ENCODE results near the gene NLE1. TPM values are rescaled to one million over a fixed set of nuclear protein-coding genes. Genes with fewer than 3 reads are reported as not detected.

Gene NLE1
- total RNA-seq, 2 experiments from 2014 or later: 30.3 to 34.1 TPM

- intact Hi-C loops (cut with micrococcal nuclease; ENCODE audit: unreplicated experiment): no loop called here
- BruUV-seq (replicated peaks): no TSS peak
- Histone ChIP-seq H3K36me3 (ENCODE audit: insufficient read depth, low read length) (no peaks in the 10 kb centered on the region), H3K4me1 (ENCODE audit: insufficient read depth, low read length, poor library complexity, severe bottlenecking) (no peaks in the 10 kb centered on the region), H4K20me1 (ENCODE audit: insufficient read depth, low read length) (no peaks in the 10 kb centered on the region), H3K9me2 (ENCODE audit: insufficient read depth, low read length) (no peaks in the 10 kb centered on the region), H3K4me2 (ENCODE audit: low read length) (no peak overlapping the region), H3K27ac (ENCODE audit: low read depth, low read length, poor library complexity, severe bottlenecking) (no peak overlapping the region), H2AFZ (ENCODE audit: low read length) (no peak overlapping the region), H3K79me2 (ENCODE audit: insufficient read depth, low read depth, low read length) (no peaks in the 10 kb centered on the region), H3K9me3 (ENCODE audit: low read length) (no peaks in the 10 kb centered on the region), H3K4me3 (ENCODE audit: low read depth, low read length, poor library complexity, severe bottlenecking) (no peak overlapping the region)
- TF ChIP-seq EZH2phosphoT487 (IDR thresholded peaks at IDR 0.05; ENCODE audit: borderline replicate concordance, low read depth, low read length): no peak
- TF ChIP-seq, protein P1, sequence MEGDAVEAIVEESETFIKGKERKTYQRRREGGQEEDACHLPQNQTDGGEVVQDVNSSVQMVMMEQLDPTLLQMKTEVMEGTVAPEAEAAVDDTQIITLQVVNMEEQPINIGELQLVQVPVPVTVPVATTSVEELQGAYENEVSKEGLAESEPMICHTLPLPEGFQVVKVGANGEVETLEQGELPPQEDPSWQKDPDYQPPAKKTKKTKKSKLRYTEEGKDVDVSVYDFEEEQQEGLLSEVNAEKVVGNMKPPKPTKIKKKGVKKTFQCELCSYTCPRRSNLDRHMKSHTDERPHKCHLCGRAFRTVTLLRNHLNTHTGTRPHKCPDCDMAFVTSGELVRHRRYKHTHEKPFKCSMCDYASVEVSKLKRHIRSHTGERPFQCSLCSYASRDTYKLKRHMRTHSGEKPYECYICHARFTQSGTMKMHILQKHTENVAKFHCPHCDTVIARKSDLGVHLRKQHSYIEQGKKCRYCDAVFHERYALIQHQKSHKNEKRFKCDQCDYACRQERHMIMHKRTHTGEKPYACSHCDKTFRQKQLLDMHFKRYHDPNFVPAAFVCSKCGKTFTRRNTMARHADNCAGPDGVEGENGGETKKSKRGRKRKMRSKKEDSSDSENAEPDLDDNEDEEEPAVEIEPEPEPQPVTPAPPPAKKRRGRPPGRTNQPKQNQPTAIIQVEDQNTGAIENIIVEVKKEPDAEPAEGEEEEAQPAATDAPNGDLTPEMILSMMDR (conservative IDR thresholded peaks at IDR 0.05; ENCODE audit: low read length): no peak
- ChIA-PET POLR2A (no interaction called here), CTCF (ENCODE audit: unreplicated experiment) (no interaction called here)
- DNase-seq (ENCODE audit: low spot score): no peak
Measured at GRCh38 chr17:35159940-35160339, 17.8 kb upstream of the NLE1 start.

DNA sequence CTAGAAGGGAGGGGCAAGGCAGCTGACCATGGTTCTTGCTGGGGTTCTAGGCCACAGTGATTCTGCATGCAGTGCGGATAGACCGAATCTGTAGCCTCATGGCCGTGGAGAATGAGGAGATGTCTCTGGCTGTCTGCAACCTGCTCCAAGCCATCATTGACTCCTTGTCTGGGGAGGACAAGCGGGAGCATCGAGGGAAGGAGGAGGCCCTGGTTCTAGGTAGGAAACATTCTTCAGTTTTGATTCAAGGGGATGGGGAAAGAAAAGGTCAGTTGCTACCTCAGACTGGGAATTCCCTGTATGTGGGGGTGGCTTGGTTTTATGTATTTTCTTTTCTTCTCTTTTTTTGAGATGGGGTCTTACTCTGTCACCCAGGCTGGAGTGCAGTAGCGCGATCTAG is 13.1 kb upstream of the NLE1 start:
- no peak for DNase-seq (ENCODE audit: low spot score)
- ChIA-PET CTCF (ENCODE audit: unreplicated experiment) (no interaction called here), POLR2A (no interaction called here)
- no peak overlapping the region for H3K27ac ChIP-seq (ENCODE audit: low read depth, low read length, poor library complexity, severe bottlenecking)
- no peaks in the 10 kb centered on the region for H4K20me1 ChIP-seq (ENCODE audit: insufficient read depth, low read length)
- H2AFZ ChIP-seq (ENCODE audit: low read length): no peak overlapping the region
- intact Hi-C loops (cut with micrococcal nuclease; ENCODE audit: unreplicated experiment): no loop called here
- TF ChIP-seq EZH2phosphoT487 (IDR thresholded peaks at IDR 0.05; ENCODE audit: borderline replicate concordance, low read depth, low read length): no peak
- TF ChIP-seq, protein P1 (conservative IDR thresholded peaks at IDR 0.05; ENCODE audit: low read length): no peak
- no peak overlapping the region for H3K4me2 ChIP-seq (ENCODE audit: low read length)
- H3K9me3 ChIP-seq (ENCODE audit: low read length): no peaks in the 10 kb centered on the region
- no peaks in the 10 kb centered on the region for H3K9me2 ChIP-seq (ENCODE audit: insufficient read depth, low read length)
- H3K4me3 ChIP-seq (ENCODE audit: low read depth, low read length, poor library complexity, severe bottlenecking): no peak overlapping the region
- H3K4me1 ChIP-seq (ENCODE audit: insufficient read depth, low read length, poor library complexity, severe bottlenecking): no peaks in the 10 kb centered on the region
- no peaks in the 10 kb centered on the region for H3K79me2 ChIP-seq (ENCODE audit: insufficient read depth, low read depth, low read length)
- no TSS peak for BruUV-seq (replicated peaks)
- no peaks in the 10 kb centered on the region for H3K36me3 ChIP-seq (ENCODE audit: insufficient read depth, low read length)

DNA sequence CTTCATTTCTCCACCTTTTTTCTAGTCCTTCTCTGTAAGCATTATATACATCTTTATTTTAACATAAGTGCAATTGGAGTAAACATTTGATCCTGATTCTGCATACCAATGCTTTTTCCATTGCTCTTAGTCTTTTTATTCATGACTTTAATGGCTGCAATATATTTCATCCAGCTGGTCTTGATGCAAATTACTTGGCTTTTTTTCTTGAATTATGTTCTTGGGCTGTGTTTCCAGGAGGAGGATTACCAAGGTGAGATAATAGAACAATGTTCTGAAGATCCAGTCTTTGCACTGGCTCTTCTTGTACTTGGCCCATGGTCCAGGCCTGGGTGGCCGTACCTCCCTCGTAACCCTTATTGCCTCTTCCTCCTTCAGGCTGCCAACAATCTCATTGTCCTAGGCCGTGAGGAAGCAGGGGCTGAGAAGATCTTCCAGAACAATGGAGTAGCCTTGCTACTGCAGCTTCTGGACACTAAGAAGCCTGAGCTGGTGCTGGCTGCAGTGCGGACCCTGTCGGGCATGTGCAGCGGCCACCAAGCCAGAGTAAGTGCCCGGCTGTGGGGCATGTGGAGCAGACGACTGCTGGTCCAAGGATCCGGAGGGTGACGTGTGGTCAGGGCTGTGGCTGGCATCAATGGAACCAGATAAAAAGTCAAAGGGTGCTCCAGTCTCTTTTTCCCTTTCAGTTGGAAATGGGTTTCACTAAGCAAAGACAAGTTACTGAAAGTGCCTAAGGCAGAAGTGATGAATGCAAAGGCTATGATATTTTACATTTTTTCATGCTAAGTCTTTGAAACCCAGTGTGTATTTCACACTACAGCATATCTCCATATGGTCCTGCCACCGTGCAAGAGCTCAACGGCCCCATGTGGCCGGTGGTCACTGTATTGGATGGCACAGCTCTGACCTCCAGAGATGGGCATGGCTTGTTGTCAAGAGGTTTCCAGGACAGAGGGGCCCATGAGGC is 12.4 kb upstream of the NLE1 start:
- CTCF ChIA-PET (ENCODE audit: unreplicated experiment): no interaction called here
- H3K4me3 ChIP-seq (ENCODE audit: low read depth, low read length, poor library complexity, severe bottlenecking): no peak overlapping the region
- H3K9me2 ChIP-seq (ENCODE audit: insufficient read depth, low read length): no peaks in the 10 kb centered on the region
- TF ChIP-seq, protein P1 (conservative IDR thresholded peaks at IDR 0.05; ENCODE audit: low read length): no peak
- TF ChIP-seq EZH2phosphoT487 (IDR thresholded peaks at IDR 0.05; ENCODE audit: borderline replicate concordance, low read depth, low read length): no peak
- intact Hi-C loops (cut with micrococcal nuclease; ENCODE audit: unreplicated experiment): no loop called here
- H3K36me3 ChIP-seq (ENCODE audit: insufficient read depth, low read length): no peaks in the 10 kb centered on the region
- no peaks in the 10 kb centered on the region for H3K79me2 ChIP-seq (ENCODE audit: insufficient read depth, low read depth, low read length)
- H3K4me2 ChIP-seq (ENCODE audit: low read length): no peak overlapping the region
- POLR2A ChIA-PET: no interaction called here
- DNase-seq (ENCODE audit: low spot score): no peak
- H4K20me1 ChIP-seq (ENCODE audit: insufficient read depth, low read length): no peaks in the 10 kb centered on the region
- no peak overlapping the region for H2AFZ ChIP-seq (ENCODE audit: low read length)
- BruUV-seq (replicated peaks): no TSS peak
- H3K9me3 ChIP-seq (ENCODE audit: low read length): no peaks in the 10 kb centered on the region
- H3K27ac ChIP-seq (ENCODE audit: low read depth, low read length, poor library complexity, severe bottlenecking): no peak overlapping the region
- H3K4me1 ChIP-seq (ENCODE audit: insufficient read depth, low read length, poor library complexity, severe bottlenecking): no peaks in the 10 kb centered on the region

Data from OCI-LY7 (cell line).